Natural killer cell (primary cell): ENCODE data around the gene CDKN2AIPNL. TPM values are rescaled to one million over a fixed set of nuclear protein-coding genes. Genes with fewer than 3 reads are reported as not detected.

Source experiments
- ATAC-seq, 3 donors: fragments of 150-1000 bp in 2 of 3; fragments of 200-7000 bp in 1 of 3; cut with Tn5 transposase; 1 replicate in 1 of 3; 2 replicates in 2 of 3; pipeline ENCODE4 v1.10.0; 2021; ENCODE audit warnings: mild to moderate bottlenecking in 2 of 3, moderate library complexity in 2 of 3
- DNase-seq, 2 donors: peaks; one replicate each; pipeline versions ENCODE4 v3.0.0 to v3.0.0-alpha.2; 2013 to 2021; ENCODE audit warnings: mixed read lengths in 1 of 2
- H3K27ac ChIP-seq: one replicate; pipeline ENCODE4 v1.5.1; 2013; ENCODE audit warnings: mild to moderate bottlenecking, low read length
- H3K27me3 ChIP-seq: one replicate; pipeline ENCODE4 v1.6.1; 2013; ENCODE audit warnings: low read length; ENCODE audit not compliant: control insufficient read depth, insufficient read depth
- H3K36me3 ChIP-seq: one replicate; pipeline ENCODE4 v1.6.1; 2013; ENCODE audit warnings: low read length; ENCODE audit not compliant: control insufficient read depth, insufficient read depth
- H3K4me1 ChIP-seq: one replicate; pipeline ENCODE4 v1.6.1; 2013; ENCODE audit warnings: low read length; ENCODE audit not compliant: control insufficient read depth, insufficient read depth
- H3K4me3 ChIP-seq: one replicate; pipeline ENCODE4 v1.5.1; 2013; ENCODE audit warnings: low read length
- H3K9me3 ChIP-seq: one replicate; pipeline ENCODE4 v1.6.1; 2013; ENCODE audit warnings: low read length; ENCODE audit not compliant: control insufficient read depth, insufficient read depth
- H3K27ac Mint-ChIP-seq, 2 donors: one replicate each; pipeline ENCODE4 v1.8.0; 2022; ENCODE audit warnings: mild to moderate bottlenecking in 2 of 2, mixed read lengths in 2 of 2, moderate library complexity in 1 of 2
- H3K27me3 Mint-ChIP-seq, 2 donors: one replicate each; pipeline ENCODE4 v1.8.0; 2022; ENCODE audit warnings: low read depth in 2 of 2, mixed read lengths in 2 of 2
- H3K36me3 Mint-ChIP-seq: one replicate; pipeline ENCODE4 v1.8.0; 2022; ENCODE audit warnings: mixed read lengths
- H3K4me1 Mint-ChIP-seq, 2 donors: one replicate each; pipeline ENCODE4 v1.8.0; 2022; ENCODE audit warnings: mixed read lengths in 2 of 2
- H3K4me3 Mint-ChIP-seq: one replicate; pipeline ENCODE4 v1.8.0; 2022; ENCODE audit warnings: mild to moderate bottlenecking, moderate library complexity, mixed read lengths
- H3K9me3 Mint-ChIP-seq, 2 donors: one replicate each; pipeline ENCODE4 v1.8.0; 2022; ENCODE audit warnings: mixed read lengths in 2 of 2
- WGBS: methylation state at CpG from one replicate; pipeline ENCODE4 v1.1.7; 2013; ENCODE audit warnings: missing lambda C conversion rate; ENCODE audit not compliant: insufficient coverage; 5-methylcytosine and 5-hydroxymethylcytosine counted together
- intact Hi-C: fragments of 100-400 bp; cut with micrococcal nuclease; formaldehyde crosslinking; loops from one replicate; pipeline ENCODE4 v1.14.2; 2022
- total RNA-seq, 4 donors: library from RNA; stranded (reverse); fragments of 120-200 nt in 1 of 4; gene quantifications; one replicate each; pipeline versions ENCODE4 v1.2.3 to v1.2.4, GENCODE V29; 2013 to 2022
- TF ChIP-seq, protein P1 (sequence below): fragments of 200-600 bp; IDR thresholded peaks from one replicate; pipeline ENCODE4 v1.8.0; 2022; ENCODE audit warnings: antibody characterized with exemption

The CDKN2AIPNL gene
- total RNA-seq, 3 donors from 2014 or later (not counting 1 experiment from before 2014, with no cell fraction given): 12.3 to 15.5 (median 13.4) TPM

DNA sequence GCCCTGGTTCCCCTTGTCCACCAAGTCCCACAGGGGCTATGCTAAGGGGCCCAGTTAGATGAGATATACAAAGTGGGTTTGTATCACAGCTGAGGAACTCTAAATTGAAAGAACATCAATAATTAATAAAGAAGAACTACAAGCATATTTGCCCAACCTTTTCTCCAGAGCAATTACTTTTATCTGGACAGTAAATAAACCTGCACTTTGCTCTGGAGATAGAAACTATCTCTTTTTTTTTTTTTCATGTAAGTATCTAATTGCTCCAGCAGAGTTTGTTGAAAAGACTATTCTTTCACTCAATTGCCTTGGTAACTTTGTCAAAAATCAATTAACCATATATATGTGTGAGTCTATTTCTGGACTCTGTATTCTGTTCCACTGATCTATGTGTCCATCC, 6.0 kb upstream of the CDKN2AIPNL start:
- no peak for DNase-seq
- TF ChIP-seq, protein P1, sequence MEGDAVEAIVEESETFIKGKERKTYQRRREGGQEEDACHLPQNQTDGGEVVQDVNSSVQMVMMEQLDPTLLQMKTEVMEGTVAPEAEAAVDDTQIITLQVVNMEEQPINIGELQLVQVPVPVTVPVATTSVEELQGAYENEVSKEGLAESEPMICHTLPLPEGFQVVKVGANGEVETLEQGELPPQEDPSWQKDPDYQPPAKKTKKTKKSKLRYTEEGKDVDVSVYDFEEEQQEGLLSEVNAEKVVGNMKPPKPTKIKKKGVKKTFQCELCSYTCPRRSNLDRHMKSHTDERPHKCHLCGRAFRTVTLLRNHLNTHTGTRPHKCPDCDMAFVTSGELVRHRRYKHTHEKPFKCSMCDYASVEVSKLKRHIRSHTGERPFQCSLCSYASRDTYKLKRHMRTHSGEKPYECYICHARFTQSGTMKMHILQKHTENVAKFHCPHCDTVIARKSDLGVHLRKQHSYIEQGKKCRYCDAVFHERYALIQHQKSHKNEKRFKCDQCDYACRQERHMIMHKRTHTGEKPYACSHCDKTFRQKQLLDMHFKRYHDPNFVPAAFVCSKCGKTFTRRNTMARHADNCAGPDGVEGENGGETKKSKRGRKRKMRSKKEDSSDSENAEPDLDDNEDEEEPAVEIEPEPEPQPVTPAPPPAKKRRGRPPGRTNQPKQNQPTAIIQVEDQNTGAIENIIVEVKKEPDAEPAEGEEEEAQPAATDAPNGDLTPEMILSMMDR: no peak
- H3K27me3 ChIP-seq: no peaks in the 10 kb centered on the region
- peaks cover 0 to under 1% of the 10 kb centered on the region in 2 donors for H3K4me1 Mint-ChIP-seq
- no peaks in the 10 kb centered on the region for H3K36me3 ChIP-seq
- H3K4me3 ChIP-seq: no peak overlapping the region
- H3K4me3 Mint-ChIP-seq: no peak overlapping the region
- ATAC-seq: no peak
- H3K27ac Mint-ChIP-seq: no peak overlapping the region
- H3K9me3 Mint-ChIP-seq: no peaks in the 10 kb centered on the region
- H3K9me3 ChIP-seq: no peaks in the 10 kb centered on the region
- H3K4me1 ChIP-seq: peaks cover under 1% of the 10 kb centered on the region
- peaks cover 0 to 4% of the 10 kb centered on the region in 2 donors for H3K27me3 Mint-ChIP-seq
- no peaks in the 10 kb centered on the region for H3K36me3 Mint-ChIP-seq
- no peak overlapping the region for H3K27ac ChIP-seq
- intact Hi-C loops: no loop called here

DNA sequence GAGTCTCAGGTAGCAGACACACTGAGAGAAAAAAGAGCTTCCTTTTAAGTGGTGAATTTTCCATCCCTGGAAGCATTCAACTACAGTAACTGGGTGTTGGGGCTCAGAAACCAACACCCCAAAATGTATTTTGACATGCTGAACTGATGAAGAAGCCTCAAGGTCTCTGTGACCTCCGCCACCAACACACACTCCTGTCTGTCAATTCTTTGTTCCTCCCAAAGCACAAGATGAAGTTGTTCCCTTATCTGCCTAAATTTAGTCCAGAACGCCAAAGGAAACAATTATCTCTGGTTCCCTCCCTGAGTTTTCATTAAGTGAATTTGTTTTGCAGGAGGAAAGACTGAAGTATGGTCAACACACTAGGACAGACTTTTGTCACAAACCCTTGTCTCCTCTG, 1.4 kb upstream of the CDKN2AIPNL start:
- H3K9me3 ChIP-seq: no peaks in the 10 kb centered on the region

GRCh38 chr5:134411228-134411545, 494 bp downstream of the CDKN2AIPNL start:
- Mint-ChIP-seq H3K27me3 (no peaks in the 10 kb centered on the region), H3K4me3 (peak overlapping the region; percentile 95), H3K4me1 (peaks cover 20 to 26% of the 10 kb centered on the region in 2 donors), H3K36me3 (no peaks in the 10 kb centered on the region), H3K27ac (peak overlapping the region; percentile 85 to 92), H3K9me3 (no peaks in the 10 kb centered on the region)
- TF ChIP-seq, protein P1: no peak
- ATAC-seq: no peak
- Histone ChIP-seq H3K9me3 (no peaks in the 10 kb centered on the region), H3K27ac (peak overlapping the region; percentile 63), H3K36me3 (peaks cover 2% of the 10 kb centered on the region), H3K4me1 (peaks cover 23% of the 10 kb centered on the region), H3K27me3 (no peaks in the 10 kb centered on the region), H3K4me3 (peak overlapping the region; percentile 93)
- DNase-seq: no peak
- WGBS: 3% methylated on average over 6 of the region's 9 CpGs
- intact Hi-C loops: loop anchor here (5.0 kb wide), 1 partner anchor 39 kb away; the partner anchor contains the start of gene UBE2B

More for the DNA sequence above, 1.4 kb upstream of the CDKN2AIPNL start:
- Mint-ChIP-seq H3K4me3 (peak overlapping the region; percentile 28), H3K27me3 (no peaks in the 10 kb centered on the region), H3K4me1 (peaks cover 20 to 26% of the 10 kb centered on the region in 2 donors), H3K9me3 (no peaks in the 10 kb centered on the region), H3K27ac (no peak overlapping the region), H3K36me3 (no peaks in the 10 kb centered on the region)
- DNase-seq (no peak), ATAC-seq (no peak)
- no peak overlapping the region for H3K27ac ChIP-seq
- H3K4me3 ChIP-seq: no peak overlapping the region
- no peaks in the 10 kb centered on the region for H3K36me3 ChIP-seq
- TF ChIP-seq, protein P1: no peak
- H3K27me3 ChIP-seq: no peaks in the 10 kb centered on the region
- H3K4me1 ChIP-seq: peaks cover 23% of the 10 kb centered on the region
- intact Hi-C loops: loop anchor here (2.0 to 5.0 kb wide), 2 partner anchors 41 to 174 kb away; partner anchors contain the start of gene UBE2B
- 97% methylated on average over 2 of the region's 2 CpGs for WGBS

DNA sequence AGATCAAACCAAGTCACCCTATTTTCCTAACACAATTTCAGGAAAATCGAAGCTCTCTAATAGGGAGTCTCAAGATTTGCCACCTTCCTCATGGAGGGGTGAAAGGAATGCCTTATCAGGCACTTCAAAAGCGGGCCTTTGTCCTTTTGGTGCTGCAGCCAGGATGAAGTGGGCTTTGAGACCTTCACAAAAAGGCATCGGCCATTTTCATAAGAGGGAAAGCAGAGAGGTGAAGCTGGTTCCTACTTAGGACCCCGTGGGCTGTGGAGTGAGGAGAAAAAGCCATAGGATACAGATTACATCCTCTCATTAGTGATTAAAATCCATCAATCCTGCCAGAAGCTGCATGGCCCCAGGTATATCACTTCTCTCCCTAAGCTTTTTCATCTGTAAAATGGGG, 859 bp downstream of the CDKN2AIPNL start:
- H3K27ac ChIP-seq: no peak overlapping the region

More for the DNA sequence above, 859 bp downstream of the CDKN2AIPNL start:
- TF ChIP-seq, protein P1: no peak
- DNase-seq: no peak
- Mint-ChIP-seq H3K9me3 (no peaks in the 10 kb centered on the region), H3K27ac (peak overlapping the region; percentile 85 to 92), H3K27me3 (no peaks in the 10 kb centered on the region), H3K4me1 (peaks cover 20 to 26% of the 10 kb centered on the region in 2 donors), H3K4me3 (peak overlapping the region; percentile 95), H3K36me3 (no peaks in the 10 kb centered on the region)
- Histone ChIP-seq H3K36me3 (peaks cover 4% of the 10 kb centered on the region), H3K4me3 (peak overlapping the region; percentile 93), H3K4me1 (peaks cover 23% of the 10 kb centered on the region), H3K27me3 (no peaks in the 10 kb centered on the region), H3K9me3 (no peaks in the 10 kb centered on the region)
- WGBS: 83% methylated on average over 3 of the region's 4 CpGs
- intact Hi-C loops: loop anchor here (5.0 kb wide), 1 partner anchor 39 kb away; the partner anchor contains the start of gene UBE2B
- ATAC-seq: no peak
